Measurements from ENCODE around the gene CPS1.

CPS1 gene

GRCh38 chr2:210617318-210617717 lies 60.9 kb downstream of the CPS1 start:
- DNase-seq: no peak

DNA sequence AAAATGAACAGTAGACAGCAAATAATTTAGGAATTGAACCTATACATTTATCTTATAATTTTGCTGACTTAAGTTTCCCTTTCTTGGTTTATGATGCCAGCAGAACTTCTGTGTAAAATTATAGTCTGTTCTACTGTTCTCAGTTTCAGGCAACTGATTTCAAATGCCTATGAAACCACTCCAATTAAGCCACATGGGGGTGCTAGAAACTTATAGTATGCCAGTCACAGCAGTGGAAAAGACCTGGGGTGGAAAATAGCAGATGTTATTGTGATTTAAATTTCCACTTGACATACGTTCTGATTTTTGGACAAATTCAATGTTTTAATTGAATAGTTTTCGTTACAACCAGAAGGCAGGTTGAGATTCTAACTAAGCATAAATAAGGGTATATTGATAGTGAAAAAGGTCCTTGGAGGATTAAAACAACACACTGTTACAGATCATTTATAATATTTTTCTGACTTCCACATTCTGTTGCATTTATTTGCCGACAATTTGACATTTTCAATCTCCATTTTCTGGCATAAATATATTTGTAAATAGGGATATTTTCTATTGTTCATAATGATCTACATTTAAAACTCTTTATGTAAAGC lies 61.4 kb downstream of the CPS1 start:
- no peak for DNase-seq

GRCh38 chr2:210620456-210620855 lies 64.1 kb downstream of the CPS1 start:
- DNase-seq: no peak

DNA sequence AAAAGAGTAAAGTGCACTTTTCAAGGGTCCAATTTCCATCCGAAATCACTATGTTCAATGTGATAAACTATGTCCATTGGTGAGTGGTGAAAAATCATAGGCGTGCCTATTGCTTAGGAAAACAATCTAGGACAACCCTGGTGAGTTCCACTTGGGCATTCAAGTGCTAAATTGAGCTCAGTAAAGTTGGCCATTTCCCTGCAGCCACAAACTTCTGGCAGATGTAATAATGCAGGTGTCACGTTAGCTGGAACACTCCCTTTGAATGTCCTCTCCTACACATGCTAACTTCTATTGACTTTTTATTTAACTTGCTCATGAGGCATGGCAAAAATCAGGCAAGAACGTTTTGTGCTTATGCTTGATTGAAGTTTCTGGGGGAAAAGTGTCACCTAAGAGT lies 67.1 kb downstream of the CPS1 start:
- no peak for DNase-seq

DNA sequence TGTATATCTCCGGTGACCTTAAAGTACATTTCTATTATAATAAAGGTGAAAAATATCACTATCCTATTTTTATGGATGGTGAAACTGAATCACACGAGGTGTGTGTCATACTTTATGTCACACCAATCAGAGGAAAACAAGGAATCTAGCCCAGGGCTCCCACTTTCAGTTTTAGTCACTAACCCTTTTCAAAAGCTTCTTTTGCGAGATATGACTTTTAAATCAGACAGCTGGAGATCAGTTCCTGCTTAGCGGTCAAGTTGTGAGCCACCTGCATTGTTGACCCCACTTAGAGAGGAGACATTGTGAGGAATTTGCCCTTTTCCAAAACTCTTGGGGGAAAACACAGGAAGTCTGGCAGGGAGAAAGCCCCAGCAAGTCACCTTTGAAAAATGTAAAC lies 70.5 kb downstream of the CPS1 start:
- DNase-seq: no peak

DNA sequence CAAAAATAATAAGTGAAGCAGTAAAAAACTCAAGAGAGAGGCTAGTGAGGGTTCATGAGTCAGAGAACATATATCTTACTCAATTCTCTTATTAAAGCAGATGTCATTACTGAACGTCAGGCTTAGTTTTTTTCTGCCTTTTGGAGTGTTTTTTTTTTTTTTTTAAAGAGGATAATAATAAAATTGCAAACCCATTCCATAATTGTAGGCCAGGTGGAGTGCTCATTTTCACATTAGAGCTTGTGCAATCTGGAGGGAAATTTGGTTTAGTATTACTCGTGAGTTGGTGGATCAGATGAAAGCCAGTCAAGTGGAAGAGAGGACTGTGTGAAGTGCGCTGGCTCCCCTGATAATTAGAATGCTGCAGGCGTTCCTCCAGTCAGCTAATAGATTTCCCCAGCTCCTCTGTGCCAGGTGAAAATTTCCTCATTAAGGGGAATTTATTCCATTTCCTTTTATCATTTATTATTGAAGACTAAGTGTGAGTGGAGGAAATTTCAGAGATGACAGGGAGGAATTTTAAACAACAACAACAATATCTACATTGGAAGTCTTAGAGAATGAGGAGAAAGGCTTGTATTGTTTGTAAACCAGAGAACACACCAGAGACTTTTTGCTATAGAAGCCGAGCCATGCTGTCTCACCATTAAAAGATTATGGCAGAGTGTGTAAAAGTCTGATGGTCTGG lies 74.6 kb downstream of the CPS1 start:
- DNase-seq: no peak

DNA sequence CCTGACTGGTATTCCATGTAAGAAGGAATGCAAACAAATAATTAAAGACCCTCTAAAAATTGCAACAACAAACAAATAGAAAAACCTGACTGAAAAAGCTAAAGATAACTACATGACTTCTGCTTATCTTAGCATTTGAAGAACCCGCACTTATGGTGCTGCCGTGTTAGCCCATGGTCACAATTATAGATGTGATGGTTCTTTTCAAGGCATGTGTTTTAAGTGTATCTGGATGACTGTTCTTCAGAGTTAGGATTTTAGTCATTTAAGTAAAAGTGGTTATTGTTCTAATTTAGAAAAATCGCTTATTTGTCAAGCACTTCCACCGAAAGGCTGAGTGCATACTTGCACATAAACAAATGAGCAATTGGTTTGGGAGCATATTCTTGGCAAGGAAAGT lies 77.3 kb downstream of the CPS1 start:
- DNase-seq: no peak

- no peak for DNase-seq
Observed at GRCh38 chr2:210635257-210635656, 78.9 kb downstream of the CPS1 start.

GRCh38 chr2:210642333-210642732 lies 85.9 kb downstream of the CPS1 start:
- DNase-seq: no peak

GRCh38 chr2:210647151-210647550 lies 90.8 kb downstream of the CPS1 start:
- DNase-seq: no peak

GRCh38 chr2:210654091-210654490 lies 97.7 kb downstream of the CPS1 start:
- no peak for DNase-seq

DNA sequence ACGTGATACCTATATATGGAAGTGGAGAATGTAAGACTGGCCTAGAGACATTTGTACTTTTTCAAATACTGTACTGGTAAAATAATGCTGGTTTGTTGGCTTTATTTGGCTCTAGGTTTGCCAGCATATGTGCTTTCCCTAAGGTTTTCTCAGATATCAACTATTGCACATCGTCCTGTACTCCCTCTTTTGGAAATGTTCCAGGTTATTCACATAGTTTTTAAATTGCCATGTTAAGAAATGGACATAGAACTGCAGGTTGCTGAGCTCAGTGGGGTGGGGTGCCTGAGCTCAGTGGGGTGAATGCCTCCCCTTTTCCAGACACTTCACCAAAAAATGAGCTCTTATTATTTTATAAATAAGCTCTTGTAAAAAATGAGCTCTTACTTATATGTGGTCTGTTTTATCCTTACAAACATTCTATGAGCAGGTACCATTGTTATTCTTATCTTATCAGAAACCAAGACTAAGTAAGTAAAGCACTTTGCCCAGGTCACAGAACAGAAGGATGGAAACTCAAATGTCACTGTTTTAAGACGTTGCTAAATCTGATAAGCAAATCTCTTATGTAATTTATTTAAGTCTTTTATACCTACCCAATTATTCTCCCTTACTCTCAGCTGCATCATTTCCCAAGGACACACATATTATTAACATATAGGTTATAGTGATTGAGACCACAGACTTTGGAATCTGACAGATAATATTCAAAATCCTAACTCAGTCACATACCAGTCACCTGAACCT lies 99.0 kb downstream of the CPS1 start:
- DNase-seq: no peak

GRCh38 chr2:210657874-210658273 lies 101.5 kb downstream of the CPS1 start:
- DNase-seq: no peak

DNA sequence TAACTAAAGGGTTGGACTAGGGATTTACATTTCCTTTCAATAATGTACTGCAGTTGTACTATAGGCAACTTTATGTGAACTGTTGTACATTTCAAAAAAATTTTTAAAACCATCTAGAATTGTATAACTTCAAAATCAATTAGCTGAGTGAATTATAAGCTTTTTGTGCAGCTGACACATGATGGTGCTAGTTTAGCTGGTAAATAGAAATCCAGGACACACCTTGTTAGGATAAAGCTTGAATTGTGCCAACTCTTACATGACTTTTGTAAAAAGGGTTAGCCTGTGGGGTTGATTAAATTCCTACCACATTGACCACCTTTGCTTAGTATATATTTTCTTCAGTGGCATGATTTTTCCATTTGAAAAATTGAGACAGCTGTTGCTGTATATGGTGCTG lies 104.4 kb downstream of the CPS1 start:
- DNase-seq: no peak

GRCh38 chr2:210662560-210662959 lies 106.2 kb downstream of the CPS1 start:
- DNase-seq: no peak

DNA sequence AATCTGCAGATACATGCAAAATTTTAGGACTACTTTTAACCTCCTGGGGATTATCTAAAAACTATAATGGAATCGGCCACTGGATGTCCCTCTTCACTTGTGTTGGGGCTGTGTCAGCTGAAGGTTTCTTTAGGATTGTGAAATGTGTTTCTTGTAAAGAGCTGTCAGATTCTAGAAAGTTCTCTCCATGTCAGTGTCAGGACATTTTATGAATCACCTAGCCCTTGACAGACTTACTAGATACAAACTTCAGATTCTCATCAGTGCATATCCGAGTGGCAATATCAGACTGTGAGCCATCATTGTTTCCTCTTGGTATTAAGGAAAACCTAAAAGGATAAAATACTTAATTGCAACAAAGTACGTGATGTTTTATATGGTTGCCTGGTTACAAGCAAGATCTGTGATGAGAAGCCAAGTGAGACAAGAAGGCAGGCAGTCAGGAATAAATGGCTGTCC lies 107.3 kb downstream of the CPS1 start:
- DNase-seq: no peak

DNA sequence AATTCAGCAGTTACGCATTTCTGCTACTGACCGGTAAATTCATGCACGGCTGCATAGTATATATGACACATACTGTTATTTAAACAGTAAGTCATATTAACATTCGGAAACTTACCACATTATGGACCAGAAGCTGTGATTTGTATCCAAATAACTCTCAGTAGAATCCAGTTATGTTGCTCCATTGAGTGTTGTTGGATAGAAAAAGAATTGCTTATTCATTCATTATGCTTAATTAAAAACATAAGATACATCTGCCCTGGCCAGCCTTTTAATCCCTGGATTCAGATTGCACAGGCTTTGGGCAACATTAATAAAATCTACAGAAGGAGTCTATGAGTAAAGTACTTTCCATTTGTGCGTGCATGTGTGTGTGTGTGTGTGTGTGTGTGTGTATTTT lies 111.3 kb downstream of the CPS1 start:
- DNase-seq: no peak

DNA sequence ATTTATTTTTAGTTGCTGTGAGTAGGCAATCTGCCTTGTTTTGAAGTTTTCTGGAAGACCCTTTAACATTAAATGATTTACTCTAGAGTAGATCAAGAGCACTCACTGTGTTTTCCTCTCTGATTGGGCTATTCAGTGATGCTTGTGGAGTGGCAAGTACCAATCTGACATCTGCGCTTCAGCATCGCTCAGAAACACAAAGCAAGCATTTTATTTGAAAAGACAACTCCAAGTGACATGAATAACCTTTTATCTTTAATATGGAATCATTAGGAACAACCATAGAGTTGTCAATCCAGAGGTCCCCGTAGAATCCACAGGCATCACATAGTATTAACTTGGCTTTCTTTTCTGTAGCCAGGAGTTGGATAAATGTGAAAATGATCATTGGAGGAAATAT lies 114.7 kb downstream of the CPS1 start:
- DNase-seq: no peak

DNA sequence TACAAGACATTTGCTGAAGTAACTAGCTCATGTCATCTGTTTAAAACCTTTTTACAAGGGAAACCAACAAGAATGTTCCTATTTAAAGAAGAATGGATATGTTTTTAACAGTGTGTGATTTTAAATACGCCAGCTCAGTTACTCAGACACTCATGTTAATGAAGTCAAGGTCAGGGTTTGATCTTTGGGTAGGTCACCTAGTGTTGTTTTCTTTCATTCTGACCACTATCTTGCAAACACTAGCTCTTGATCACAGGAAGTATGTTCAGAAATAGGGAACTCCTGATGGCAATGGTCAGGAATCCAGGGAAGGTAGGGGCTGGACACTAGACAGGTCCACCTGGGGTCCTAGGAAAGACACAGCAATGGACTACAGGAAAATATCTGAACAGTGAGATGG lies 116.7 kb downstream of the CPS1 start:
- no peak for DNase-seq

GRCh38 chr2:210676067-210676466 lies 119.7 kb downstream of the CPS1 start:
- DNase-seq: no peak

- DNase-seq: no peak
Observed at GRCh38 chr2:210681491-210681890, 125.1 kb downstream of the CPS1 start.

- DNase-seq: no peak
Observed at GRCh38 chr2:210686401-210686800, 130.0 kb downstream of the CPS1 start.

DNA sequence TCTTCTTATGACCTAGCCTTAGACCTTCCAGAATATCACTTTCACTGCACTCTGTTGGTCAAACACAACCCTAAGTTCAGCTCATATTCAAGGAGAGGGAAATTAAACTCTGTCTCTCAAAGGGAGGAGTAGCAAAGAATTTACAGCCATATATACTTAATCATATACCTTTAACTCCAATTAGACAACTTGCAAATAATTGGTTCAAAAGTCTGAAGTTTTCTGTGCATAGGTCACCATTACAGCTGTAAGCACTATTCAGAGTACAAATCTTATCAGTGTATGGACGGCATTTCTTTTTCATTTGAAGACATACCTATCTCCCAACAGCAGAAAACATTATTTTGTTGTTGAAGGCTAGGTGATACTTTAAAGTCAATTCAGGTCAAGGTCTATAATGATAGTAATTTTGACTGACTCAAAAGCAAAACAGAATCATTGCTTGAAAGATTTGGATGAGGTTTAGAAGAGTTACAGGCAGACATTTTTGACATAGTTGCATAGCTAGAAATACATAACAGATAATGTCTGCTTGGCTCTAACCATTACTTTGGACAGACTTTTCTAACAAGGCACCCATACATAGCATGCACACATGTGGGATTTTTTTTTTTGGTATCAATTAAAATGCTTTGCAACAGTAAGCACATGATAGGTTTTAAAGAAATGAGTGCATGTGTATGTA lies 131.5 kb downstream of the CPS1 start:
- DNase-seq: no peak

DNA sequence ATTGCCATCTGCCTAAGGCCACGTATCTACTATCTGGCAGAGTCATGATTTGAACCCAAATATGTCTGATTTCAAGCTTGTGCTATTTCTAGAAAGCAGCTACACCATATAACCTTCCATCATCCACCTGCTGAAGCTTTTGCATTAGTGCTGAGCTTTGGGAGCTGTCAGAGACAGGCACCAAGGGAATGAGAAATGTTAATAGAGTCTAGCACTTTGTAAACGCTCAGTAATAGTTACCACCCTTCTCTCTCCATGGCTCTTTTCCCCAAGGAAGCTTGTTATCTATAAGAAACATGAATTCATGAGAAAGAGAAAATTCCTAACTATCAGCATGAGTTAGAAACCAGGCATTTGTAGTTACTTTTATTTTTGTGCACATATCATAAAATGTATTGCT lies 151.5 kb downstream of the CPS1 start:
- no peak for DNase-seq
